GM18517 (cell line): ENCODE results near the gene EFR3B.
"Not testable (repeated sequence)": the region's sequence is repeated elsewhere in the genome, so short reads cannot be mapped to it uniquely, and the experiment has no call there.

Source experiments
- ATAC-seq: cut with Tn5 transposase; IDR thresholded peaks from one replicate; pipeline ENCODE4 v1.9.1; 2021; ENCODE audit warnings: mild to moderate bottlenecking, moderate library complexity; ENCODE audit not compliant: unreplicated experiment

EFR3B gene

GRCh38 chr2:25103287-25103871, 61.5 kb downstream of the EFR3B start:
- ATAC-seq: no peak

GRCh38 chr2:25104736-25105135, 62.9 kb downstream of the EFR3B start:
- no peak for ATAC-seq

- ATAC-seq: no peak
These were observed 63.6 kb downstream of the EFR3B start for GRCh38 chr2:25105336-25106085.

DNA sequence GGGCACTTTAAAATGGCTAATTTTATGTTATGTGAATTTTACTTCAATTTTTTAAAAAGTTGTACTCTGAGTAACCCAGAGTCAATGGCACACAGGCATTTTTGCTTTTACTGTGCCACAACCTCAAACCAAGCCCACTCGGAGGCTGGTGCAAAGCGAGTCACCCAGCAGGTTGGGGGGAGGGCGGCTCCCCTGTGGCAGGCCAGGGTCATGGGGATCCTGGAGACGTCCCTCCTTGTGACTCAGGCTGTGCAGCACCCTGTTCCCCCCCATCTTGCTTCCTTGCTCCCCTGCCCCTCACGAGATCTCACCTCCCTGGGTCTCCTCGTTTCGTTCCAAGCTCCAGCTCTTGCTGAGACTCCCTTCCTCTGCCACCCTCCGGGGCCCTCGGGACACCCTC, 67.9 kb downstream of the EFR3B start:
- no peak for ATAC-seq

- ATAC-seq: no peak
These were observed 70.2 kb downstream of the EFR3B start for GRCh38 chr2:25112113-25112512.

- ATAC-seq: no peak
These were observed 73.5 kb downstream of the EFR3B start for GRCh38 chr2:25115249-25115883.

GRCh38 chr2:25115902-25116301, 74.0 kb downstream of the EFR3B start:
- ATAC-seq: no peak

- no peak for ATAC-seq
These were observed 75.1 kb downstream of the EFR3B start for GRCh38 chr2:25116956-25117355.

GRCh38 chr2:25119263-25119662, 77.4 kb downstream of the EFR3B start:
- ATAC-seq: no peak

- ATAC-seq: no peak
These were observed 80.5 kb downstream of the EFR3B start for GRCh38 chr2:25122367-25122766.

GRCh38 chr2:25123682-25124081, 81.8 kb downstream of the EFR3B start:
- ATAC-seq: no peak

DNA sequence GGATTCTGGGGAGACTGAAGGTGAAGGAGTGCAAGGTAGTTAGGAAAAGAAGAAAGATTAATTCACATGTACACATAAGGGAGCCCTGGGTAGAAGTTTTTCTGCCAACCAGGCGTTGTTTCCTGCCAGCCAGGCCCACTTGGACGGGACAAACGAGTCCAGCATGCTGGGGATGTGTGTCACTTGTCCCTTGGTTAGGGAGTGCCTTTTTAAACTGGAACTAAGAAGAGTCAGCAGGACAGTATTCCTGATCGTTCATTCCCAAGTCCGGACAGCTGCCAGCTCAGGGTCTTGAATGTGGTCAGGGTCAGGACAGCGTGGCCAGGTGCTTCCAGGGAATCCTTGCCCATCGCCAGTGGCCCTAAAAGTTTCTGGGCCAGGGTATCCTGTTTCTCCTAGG, 83.3 kb downstream of the EFR3B start:
- no peak for ATAC-seq

- ATAC-seq: no peak
These were observed 84.1 kb downstream of the EFR3B start for GRCh38 chr2:25125976-25126375.

- ATAC-seq: not testable (repeated sequence)
These were observed 85.2 kb downstream of the EFR3B start for GRCh38 chr2:25127071-25127470.

DNA sequence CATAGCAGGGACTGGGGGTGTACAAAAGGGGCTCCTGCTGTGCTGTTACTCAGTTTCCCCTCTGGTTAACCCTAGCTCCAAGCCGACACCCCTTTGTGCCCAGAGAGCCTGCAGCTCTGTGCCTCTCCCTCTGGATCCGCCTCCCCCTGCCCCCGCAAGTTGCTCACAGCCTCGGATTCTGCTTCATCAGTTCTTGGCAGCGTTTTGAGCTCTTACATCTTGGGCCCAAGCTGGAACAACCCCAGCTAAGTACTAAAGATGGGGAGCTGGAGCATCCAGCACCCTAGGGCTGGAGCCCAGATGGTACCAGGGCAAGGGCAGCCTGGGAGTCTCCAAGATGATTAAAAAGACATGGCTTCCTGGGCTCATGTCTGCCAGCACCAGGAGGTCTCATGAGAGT, 85.8 kb downstream of the EFR3B start:
- ATAC-seq: no peak

- ATAC-seq: no peak
These were observed 88.1 kb downstream of the EFR3B start for GRCh38 chr2:25129901-25130520.

- ATAC-seq: no peak
These were observed 89.3 kb downstream of the EFR3B start for GRCh38 chr2:25131253-25131566.

DNA sequence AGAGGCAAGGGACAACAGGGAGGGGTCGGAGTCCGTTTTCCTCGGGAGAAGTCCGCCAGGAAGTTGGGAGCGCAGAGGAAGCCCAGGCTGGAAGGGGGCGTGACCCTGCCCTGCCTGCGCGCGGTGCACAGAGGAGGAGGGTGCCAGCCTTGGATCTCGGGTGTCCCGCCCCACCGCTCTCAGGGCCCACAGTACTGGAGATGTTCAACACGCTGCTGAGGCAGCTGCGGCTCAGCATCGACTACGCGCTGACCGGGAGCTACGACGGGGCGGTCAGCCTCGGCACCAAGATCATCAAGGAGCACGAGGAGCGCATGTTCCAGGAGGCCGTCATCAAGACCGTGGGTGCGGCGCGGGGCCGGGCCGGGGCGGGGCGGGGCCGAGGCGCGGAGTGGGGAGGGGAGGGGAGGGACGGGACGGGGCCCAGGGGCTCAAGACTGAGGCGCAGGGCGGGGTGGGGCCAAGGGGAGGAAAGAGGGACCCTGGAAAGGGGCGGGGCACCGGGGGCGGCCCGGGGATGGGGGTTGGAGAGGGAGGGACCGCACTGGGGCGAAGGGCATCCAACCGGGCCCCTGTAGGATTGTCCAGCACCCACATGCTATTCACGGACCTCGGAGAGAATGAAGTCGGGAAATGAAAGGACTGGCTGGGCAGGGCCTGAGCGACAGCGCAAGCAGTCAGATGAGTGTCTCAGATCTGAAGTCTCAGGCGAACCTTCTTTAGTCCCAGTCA, 89.9 kb downstream of the EFR3B start:
- ATAC-seq: no peak

DNA sequence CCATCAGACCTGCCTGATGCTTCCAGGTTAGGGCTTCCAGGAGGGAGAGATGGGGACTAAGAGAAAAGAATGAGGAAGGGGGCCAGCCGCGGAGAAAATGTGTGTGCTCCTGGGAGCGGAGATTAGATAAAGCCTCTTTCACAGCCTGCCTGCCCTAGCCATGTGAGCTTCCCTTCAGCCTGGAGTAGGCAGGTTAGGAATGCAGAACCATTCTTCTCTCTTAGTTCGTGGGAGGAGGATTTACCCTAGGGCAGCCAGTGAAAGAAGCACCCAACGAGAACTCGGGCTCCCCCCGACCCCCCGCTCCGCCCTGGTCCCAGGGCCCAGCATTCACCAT, 90.4 kb downstream of the EFR3B start:
- no peak for ATAC-seq

DNA sequence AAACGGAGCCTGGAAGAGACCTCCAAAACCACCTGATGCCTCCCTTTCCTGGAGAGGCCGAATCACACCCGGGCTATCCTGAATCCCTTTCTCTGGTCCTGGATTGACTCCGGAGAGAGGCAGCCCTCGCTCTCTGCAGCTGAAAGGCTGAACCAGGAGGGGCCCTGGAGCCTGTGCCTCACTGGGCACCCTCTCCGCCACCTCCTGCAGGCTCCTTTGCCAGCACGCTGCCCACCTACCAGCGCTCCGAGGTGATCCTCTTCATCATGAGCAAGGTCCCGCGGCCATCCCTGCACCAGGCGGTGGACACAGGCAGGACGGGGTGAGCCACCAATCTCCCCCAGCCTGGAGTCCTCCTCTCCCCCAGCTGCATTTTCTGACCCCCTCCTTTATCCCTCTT, 90.8 kb downstream of the EFR3B start:
- ATAC-seq: no peak

GRCh38 chr2:25140535-25140934, 98.7 kb downstream of the EFR3B start:
- ATAC-seq: not testable (repeated sequence)
